GM18520 (cell line): ENCODE measurements around the gene OR2M7.
"Not testable (repeated sequence)": the region's sequence is repeated elsewhere in the genome, so short reads cannot be mapped to it uniquely, and the experiment has no call there.

ENCODE experiments used
- ATAC-seq: cut with Tn5 transposase; IDR thresholded peaks from one replicate; pipeline ENCODE4 v1.9.1; 2021; ENCODE audit not compliant: unreplicated experiment

The OR2M7 gene

GRCh38 chr1:248324468-248324867 lies at the start of gene OR2M7:
Gene OR2M7, minus strand, starts transcription at chr1:248324568. Its CDS starts 0 bp downstream, at chr1:248324568.
- ATAC-seq, result no peak

- no peak for ATAC-seq
Measured at GRCh38 chr1:248373761-248374160, 49.4 kb upstream of the OR2M7 start.

GRCh38 chr1:248372394-248372793 lies 48.0 kb upstream of the OR2M7 start:
- ATAC-seq, result no peak

- no peak for ATAC-seq
Measured at GRCh38 chr1:248366609-248367008, 42.2 kb upstream of the OR2M7 start.

- no peak for ATAC-seq
Measured at GRCh38 chr1:248361121-248361715, 36.9 kb upstream of the OR2M7 start, which contains the start of gene OR2T4. Gene OR2T4, plus strand, starts transcription at chr1:248361665. Its CDS starts 0 bp downstream, at chr1:248361665.

GRCh38 chr1:248359415-248359814 lies 35.0 kb upstream of the OR2M7 start:
- no peak for ATAC-seq

- no peak for ATAC-seq
Measured at GRCh38 chr1:248348475-248348874, 24.1 kb upstream of the OR2M7 start, which contains the start of gene OR14C36. Gene OR14C36, plus strand, starts transcription at chr1:248348775. Its CDS starts 0 bp downstream, at chr1:248348775.

- ATAC-seq, result no peak
Measured at GRCh38 chr1:248343451-248343850, 19.1 kb upstream of the OR2M7 start.

GRCh38 chr1:248316796-248317195 lies 7.6 kb downstream of the OR2M7 start:
- no peak for ATAC-seq

- ATAC-seq, result not testable (repeated sequence)
Measured at GRCh38 chr1:248306740-248307139, 17.6 kb downstream of the OR2M7 start.

GRCh38 chr1:248306103-248306502 lies 18.3 kb downstream of the OR2M7 start:
- no peak for ATAC-seq

- not testable (repeated sequence) for ATAC-seq
Measured at GRCh38 chr1:248305672-248306071, 18.7 kb downstream of the OR2M7 start.

- ATAC-seq, result no peak
Measured at GRCh38 chr1:248303324-248303723, 21.0 kb downstream of the OR2M7 start, which contains the start of gene OR2T12. Gene OR2T12, minus strand, starts transcription at chr1:248303424. Its CDS starts 7,846 bp downstream, at chr1:248295578.

- ATAC-seq, result no peak
Measured at GRCh38 chr1:248288391-248288790, 36.0 kb downstream of the OR2M7 start.

- ATAC-seq, result no peak
Measured at GRCh38 chr1:248277876-248278275, 46.5 kb downstream of the OR2M7 start, which contains the start of gene OR2T33. Gene OR2T33, minus strand, starts transcription at chr1:248277976. Its CDS starts 4,162 bp downstream, at chr1:248273814.
